Epithelial cell of esophagus (primary cell): ENCODE data around the gene EIF3I.

Source experiments
- DNase-seq: peaks from one replicate; pipeline ENCODE4 v3.0.0; 2010; ENCODE audit warnings: low read depth
- H3K4me3 ChIP-seq: 2 replicates; pipeline ENCODE4 v1.5.1; 2011; ENCODE audit warnings: mild to moderate bottlenecking, low read length, control low read depth
- CTCF ChIP-seq: IDR thresholded peaks from 2 replicates; pipeline ENCODE4 v1.5.1; 2011; ENCODE audit warnings: low read depth, mild to moderate bottlenecking, low read length, control low read depth, inconsistent platforms; ENCODE audit not compliant: insufficient read depth; ENCODE audit errors: missing control alignments

Gene EIF3I

GRCh38 chr1:32180186-32181060, 41.8 kb upstream of the EIF3I start:
- TF ChIP-seq CTCF, result no peak
- peak; percentile 46 for DNase-seq
- H3K4me3 ChIP-seq, result peak overlapping the region; percentile 47

GRCh38 chr1:32181065-32181464, 41.1 kb upstream of the EIF3I start:
- TF ChIP-seq CTCF, result no peak
- no peak for DNase-seq
- peak overlapping the region; percentile 47 for H3K4me3 ChIP-seq

- no peak for TF ChIP-seq CTCF
- H3K4me3 ChIP-seq, result no peak overlapping the region
- DNase-seq, result no peak
Measured at GRCh38 chr1:32181563-32181962, 40.6 kb upstream of the EIF3I start.

- H3K4me3 ChIP-seq, result no peak overlapping the region
- no peak for DNase-seq
- TF ChIP-seq CTCF, result no peak
Measured at GRCh38 chr1:32182060-32182459, 40.1 kb upstream of the EIF3I start.

- no peak overlapping the region for H3K4me3 ChIP-seq
- no peak for DNase-seq
- no peak for TF ChIP-seq CTCF
Measured at GRCh38 chr1:32184650-32185049, 37.6 kb upstream of the EIF3I start.

- H3K4me3 ChIP-seq, result no peak overlapping the region
- no peak for DNase-seq
- TF ChIP-seq CTCF, result no peak
Measured at GRCh38 chr1:32186077-32186476, 36.1 kb upstream of the EIF3I start.

- TF ChIP-seq CTCF, result no peak
- no peak overlapping the region for H3K4me3 ChIP-seq
- DNase-seq, result no peak
Measured at GRCh38 chr1:32186491-32186890, 35.7 kb upstream of the EIF3I start.
